Activated CD4-positive, alpha-beta T cell treated with anti-CD3 and anti-CD28 coated beads, Interleukin-2, amount 50 U/mL, for 24 hours (primary cell): ENCODE measurements around the gene GPBP1L1.
A peak's percentile ranks its signal among the peaks of the same experiment; 100 is the strongest.
"Not testable (repeated sequence)": the region's sequence is repeated elsewhere in the genome, so short reads cannot be mapped to it uniquely, and the experiment has no call there.

Experiments used
- DNase-seq, 2 donors: peaks; one replicate each; pipeline ENCODE4 v3.0.0-alpha.2; 2020; ENCODE audit warnings: low read depth in 1 of 2, low spot score in 1 of 2

The GPBP1L1 gene, protein sequence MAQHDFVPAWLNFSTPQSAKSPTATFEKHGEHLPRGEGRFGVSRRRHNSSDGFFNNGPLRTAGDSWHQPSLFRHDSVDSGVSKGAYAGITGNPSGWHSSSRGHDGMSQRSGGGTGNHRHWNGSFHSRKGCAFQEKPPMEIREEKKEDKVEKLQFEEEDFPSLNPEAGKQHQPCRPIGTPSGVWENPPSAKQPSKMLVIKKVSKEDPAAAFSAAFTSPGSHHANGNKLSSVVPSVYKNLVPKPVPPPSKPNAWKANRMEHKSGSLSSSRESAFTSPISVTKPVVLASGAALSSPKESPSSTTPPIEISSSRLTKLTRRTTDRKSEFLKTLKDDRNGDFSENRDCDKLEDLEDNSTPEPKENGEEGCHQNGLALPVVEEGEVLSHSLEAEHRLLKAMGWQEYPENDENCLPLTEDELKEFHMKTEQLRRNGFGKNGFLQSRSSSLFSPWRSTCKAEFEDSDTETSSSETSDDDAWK

DNA sequence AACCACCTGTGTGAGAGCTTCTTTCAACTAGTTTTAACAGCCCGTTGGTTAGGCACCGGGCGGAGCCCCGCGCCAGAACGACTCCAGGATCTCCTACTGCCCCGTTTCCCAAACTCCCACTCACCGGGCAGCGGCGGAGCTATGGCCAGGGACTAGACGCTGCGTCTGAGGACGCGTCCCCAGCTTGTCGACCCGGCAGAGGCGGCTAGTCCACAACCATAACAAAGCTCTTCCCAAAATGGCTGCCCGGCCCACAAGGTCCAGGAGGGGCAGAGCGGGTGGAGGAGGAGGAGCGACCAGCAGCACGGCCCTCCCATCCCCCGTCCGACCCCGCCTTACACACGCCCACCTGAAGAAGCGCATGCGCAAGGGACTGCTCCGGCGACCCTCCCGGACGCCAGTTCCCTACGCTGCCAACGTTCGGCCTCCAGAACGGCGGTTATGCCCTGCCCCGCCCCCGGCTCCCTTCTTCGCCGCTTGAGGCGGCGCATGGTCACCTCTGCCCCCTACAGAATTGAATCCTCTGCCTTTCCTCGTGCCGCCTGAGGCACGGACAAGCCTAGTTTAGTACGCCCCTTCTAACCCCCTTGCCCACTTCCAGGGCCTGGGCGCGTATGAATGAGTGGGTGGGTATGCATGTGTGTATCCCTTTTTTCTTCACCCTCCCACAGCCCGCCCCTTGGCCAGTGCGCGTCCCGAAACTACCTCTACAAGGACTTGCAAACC lies at the start of gene GPBP1L1:
TSS of gene GPBP1L1 (minus strand) at position 246 of the 726 bp plus-strand sequence. CDS start 27,446 bp downstream, outside the sequence.
- peak; percentile 97 for DNase-seq

DNA sequence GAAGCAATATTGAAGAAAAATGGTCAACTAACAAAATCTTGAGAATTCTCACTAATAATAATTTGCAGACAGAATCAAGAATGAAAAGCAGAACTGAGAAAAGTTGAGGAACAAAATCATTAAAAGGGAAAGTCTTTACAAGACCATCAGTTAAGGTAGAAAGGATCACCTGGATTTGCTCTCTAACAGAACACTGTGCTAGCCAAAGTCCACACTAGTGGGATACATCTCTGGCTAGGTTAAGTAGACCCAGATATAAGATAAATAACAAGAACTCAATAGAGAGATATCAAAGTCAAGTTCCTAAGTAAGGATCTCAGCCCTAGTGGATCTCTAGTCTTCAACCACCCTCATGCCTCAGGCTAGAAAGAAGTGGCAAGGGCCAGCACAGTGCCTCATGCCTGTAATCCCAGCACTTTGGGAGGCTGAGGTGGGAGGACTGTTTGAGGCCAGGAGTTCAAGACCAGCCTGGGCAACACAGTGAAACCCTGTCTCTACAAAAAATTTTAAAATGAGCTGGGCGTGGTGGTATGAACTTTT lies 44.5 kb upstream of the GPBP1L1 start:
- DNase-seq = no peak

DNA sequence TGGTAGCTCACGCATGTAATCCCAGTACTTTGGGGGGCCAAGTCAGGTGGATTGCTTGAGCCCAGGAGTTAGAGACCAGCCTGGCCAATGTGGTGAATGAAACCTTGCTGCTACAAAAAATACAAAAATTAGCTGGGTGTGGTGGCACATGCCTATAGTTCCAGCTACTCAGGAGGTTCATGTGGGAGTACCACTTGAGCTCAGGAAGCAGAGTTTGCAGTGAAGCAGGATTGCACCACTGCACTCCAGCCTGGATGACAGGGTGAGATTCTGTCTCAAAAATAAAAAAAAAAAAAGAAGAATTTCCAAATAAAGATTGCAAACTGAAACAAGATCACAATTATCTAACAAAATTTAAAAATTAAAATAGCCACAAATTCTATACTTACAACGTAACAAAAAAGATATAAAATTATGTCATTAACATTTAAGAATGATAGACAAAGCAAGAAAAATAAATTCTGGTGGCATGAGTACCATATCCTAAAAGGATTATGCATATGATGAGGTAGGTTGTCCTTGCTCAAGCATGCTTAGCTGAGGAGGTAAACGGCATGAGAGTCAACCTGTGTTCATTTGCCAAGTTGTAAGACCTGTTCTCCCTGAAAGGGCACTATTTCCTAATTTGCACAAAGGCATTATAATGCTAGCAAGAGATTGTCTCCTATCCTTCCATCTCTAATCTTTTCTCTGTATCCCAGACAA lies 43.9 kb upstream of the GPBP1L1 start:
- DNase-seq = no peak

DNA sequence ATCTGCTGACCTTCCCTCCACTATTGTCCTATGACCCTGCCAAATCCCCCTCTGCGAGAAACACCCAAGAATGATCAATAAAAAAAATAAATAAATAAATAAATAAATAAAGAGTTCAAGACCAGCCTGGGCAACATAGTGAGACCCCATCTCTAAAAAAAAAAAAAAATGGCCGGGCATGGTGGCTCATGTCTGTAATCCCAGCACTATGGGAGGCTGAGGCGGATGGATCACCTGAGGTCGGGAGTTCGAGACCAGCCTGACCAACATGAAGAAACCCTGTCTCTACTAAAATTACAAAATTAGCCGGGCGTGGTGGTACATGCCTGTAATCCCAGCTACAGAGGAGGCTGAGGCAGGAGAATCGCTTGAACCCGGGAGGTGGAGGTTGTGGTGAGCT lies 39.7 kb upstream of the GPBP1L1 start:
- not testable (repeated sequence) for DNase-seq

DNA sequence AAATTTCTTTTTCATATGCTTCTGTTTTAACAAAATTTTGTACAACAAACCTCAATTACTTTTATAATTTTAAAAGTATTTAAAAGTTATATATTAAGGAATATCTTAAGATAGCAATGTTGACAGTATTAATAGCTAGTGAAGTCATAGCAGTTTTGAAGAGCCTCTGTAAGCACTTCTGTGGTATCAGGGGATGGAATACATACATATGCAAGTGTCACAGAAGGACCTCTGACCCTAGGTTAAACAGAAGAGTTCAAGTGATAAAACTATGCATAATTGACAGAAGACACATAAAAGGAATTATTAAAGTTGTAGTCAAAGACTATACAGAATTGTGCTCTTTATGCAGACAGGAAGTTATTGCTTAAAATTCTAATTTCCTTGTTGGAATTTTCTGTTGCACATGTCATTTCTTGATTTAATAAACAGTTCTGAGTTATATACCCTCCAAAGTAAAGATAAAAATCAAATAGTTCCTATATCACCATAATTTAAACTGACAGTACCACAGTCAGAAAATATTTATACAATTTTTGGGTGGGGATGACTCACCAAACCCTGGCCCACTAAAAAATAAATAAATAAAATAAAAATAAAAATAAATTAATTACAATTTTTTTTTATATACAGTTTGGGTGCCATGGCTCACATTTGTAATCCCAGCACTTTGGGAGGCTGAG lies 37.1 kb upstream of the GPBP1L1 start:
- no peak for DNase-seq

DNA sequence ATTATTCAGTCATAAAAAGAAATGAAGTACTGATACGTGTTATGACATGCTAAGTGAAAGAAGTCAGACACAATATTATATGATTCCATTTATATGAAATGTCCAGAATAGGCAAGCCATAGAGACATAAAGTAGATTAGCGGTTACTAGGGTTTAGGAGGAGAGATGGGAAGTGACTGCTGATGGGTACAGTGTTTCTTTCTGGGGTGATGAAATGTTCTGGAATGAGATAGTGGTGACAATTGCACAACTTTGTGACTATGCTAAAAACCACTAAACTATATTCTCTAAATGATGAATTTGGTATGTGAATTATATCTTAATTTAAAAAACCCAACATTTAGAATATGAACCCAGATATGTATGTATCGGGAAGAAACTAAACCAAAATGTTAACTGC lies 36.5 kb upstream of the GPBP1L1 start:
- DNase-seq = no peak

DNA sequence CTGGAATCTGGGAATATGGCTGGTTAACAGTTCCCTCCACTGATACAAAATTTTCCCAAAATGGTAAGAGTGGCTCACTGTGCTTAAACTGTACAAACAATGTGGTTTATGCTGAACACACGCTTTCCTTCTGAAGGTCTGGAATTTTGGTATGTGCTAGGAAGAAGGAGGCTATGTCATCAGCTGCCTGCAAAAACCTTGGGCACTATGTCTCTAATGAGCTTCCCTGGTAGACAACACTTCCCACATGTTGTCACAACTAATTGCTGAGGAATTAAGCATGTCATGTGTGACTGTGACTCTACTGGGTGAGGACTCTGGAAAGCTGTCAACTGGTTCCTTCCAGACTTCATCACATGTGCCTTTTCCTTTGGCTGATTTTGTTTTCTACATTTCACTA lies 34.9 kb upstream of the GPBP1L1 start:
- no peak for DNase-seq

DNA sequence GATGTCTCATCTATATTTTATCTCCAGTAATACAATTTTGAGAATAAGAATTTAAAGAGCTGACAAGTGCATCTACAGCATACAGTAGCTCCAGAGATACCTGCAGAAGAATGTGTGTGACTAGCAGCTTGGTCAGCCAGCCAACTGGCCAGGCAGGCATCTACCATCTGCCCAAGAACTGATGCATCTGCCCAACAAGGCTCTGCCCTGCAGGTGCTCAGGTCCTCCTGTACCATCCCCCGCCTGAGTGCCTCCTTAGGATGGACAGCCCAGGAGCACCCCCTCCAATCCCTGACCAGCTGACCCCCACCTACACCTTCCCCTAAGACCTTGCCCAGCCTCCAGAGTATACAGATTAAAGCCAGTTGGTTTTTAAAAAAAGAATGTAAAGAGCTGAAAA lies 32.0 kb upstream of the GPBP1L1 start:
- no peak for DNase-seq

DNA sequence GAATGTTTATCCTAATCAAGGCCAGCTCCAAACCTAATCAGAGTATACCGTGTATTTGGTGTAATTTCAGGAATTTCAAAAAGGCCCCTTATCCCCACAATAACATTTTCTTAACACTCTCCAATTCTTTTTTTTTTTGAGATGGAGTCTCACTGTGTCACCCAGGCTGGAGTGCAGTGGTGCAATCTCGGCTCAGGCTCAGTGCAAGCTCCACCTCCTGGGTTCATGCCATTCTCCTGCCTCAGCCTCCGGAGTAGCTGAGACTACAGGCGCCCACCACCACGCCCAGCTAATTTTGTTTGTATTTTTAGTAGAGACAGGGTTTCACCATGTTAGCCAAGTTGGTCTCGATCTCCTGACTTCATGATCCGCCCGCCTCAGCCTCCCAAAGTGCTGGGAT lies 31.1 kb upstream of the GPBP1L1 start:
- not testable (repeated sequence) for DNase-seq

DNA sequence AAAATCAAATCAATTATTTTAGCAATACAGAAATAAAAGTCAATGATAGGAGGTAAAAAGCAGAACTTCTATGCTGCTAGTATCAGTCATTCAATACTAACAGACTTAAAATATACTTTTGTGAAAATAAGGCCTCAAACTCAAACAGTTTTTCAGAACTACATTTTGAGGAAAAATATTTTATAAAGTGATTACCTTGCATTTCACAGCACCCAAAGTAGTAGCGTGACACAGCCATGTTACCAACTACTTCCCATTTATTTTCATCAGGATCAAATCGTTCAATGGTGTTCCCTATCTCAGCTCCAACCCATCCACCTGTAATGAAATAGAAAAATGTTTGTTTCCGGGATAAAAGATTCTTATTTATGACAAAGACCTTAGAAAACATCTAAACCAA lies 30.4 kb upstream of the GPBP1L1 start:
- DNase-seq = no peak

DNA sequence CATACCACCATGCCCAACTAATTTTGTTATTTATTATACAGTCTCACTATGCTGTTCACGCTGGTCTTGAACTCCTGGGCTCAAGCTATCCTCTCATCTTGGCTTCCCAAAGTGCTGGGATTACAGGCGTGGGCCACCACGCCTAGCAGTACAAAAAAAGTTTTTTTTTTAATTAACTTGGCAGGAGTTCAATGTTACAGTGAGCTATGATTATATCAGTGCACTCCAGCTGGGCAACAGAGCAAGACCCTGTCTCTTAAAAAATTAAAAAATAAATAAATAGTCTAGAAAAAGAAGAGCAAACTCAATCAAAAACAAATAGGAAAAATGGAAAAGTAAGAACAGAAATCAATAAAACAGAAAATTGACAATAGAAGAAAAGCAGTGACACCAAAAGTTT lies 27.4 kb upstream of the GPBP1L1 start:
- no peak for DNase-seq

DNA sequence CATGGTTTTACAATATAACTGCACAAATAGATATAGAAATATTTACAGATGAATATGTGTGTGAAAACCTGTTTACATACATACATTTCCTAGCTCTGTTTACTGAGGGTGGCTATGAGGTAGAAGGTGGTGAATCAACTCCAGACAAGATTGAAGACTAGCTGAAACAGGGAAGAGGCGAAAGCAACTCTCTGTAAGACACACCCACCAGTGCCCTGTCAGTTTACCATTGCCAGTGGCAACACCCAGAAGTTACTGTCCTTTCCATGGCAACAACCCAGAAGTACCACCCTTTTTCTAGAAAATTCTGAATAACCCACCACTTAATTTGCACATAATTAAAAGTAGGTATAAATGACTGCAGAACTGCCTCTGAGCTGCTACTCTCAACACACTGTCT lies 18.3 kb upstream of the GPBP1L1 start:
- DNase-seq = no peak

DNA sequence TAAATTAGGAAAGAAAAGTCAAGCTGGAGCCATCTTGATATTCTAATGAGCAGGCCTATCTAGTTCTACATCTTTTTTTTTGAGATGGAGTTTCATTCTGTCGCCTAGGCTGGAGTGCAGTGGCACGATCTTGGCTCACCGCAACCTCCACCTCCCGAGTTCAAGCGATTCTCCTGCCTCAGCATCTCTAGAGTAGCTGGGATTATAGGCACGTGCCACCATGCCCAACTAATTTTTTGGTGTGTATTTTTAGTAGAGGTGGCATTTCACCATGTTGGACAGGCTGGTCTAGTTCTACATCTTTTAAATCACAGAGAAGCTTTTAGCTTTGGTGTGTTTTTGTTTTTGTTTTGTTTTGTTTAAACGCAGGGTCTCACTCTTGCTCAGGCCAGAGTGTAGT lies 8.5 kb upstream of the GPBP1L1 start:
- no peak for DNase-seq

DNA sequence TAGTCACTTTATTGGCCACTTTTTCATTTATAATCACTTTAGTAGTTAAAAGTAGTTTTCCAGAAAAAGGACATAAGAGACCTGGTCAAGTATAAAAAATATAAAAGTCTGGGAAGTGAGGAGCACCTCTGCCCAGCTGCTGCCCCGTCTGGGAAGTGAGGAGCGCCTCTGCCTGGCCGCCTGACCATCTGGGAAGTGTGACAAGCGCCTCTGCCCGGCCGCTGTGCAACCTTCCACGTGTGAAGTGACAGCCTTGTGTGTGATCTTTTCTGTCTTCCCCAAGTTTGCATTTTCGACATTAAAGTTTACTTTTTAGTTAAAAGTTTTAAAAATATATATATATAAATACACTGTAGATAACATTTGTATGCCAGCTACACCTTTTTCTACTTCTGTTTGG lies 7.5 kb upstream of the GPBP1L1 start:
- not testable (repeated sequence) for DNase-seq

DNA sequence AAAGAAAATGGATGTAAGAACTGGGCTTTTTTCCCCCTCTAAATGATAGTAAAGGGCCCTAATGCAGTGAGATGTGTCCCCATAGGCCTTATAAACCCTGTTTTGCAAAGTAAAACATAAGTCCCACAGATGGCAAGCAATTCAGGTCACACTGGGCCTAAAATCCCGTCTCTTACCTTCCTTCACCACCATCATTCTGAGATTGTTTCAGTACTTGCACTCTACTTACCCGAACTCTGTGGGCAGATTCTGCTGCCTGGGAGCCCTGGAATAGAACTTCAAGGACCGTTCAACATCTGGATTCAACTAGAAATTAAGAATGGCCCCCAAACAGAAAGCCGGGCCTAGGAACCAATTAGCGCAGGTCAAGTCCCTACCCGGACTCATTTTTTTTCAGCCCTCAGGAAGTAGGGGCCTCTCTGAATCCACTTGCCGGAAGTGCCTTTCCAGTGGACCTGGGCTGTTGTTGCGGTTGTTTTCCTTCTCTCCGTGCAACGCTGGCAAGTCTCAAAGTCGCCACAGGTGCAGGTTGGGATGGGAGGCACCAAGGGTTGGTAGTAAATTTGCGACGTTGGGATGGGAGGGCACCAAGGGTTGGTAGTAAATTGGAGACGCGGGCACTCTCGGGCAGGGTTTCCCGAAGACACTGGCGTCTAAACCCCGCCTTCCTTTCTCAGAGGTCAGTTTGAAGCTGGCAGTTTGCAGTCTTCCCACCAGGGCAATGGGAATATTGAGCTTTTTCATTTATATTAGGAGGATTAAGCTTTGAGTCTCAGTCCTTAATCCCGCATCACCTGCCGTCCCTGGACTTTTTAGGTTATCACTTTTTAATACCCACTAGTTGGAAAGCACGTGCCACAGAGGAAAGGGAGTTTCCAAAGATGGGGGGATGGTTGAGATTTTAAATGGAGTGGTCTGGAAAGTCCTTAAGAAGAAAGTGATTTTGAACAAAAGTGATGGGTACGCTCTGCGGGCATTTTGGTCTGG lies 1.7 kb upstream of the GPBP1L1 start, which contains the start of gene TMEM69:
TSS of gene TMEM69 (plus strand) at position 428 of the 987 bp plus-strand sequence. CDS start 2,888 bp downstream, outside the sequence.
- DNase-seq = peak; percentile 65 to 81

DNA sequence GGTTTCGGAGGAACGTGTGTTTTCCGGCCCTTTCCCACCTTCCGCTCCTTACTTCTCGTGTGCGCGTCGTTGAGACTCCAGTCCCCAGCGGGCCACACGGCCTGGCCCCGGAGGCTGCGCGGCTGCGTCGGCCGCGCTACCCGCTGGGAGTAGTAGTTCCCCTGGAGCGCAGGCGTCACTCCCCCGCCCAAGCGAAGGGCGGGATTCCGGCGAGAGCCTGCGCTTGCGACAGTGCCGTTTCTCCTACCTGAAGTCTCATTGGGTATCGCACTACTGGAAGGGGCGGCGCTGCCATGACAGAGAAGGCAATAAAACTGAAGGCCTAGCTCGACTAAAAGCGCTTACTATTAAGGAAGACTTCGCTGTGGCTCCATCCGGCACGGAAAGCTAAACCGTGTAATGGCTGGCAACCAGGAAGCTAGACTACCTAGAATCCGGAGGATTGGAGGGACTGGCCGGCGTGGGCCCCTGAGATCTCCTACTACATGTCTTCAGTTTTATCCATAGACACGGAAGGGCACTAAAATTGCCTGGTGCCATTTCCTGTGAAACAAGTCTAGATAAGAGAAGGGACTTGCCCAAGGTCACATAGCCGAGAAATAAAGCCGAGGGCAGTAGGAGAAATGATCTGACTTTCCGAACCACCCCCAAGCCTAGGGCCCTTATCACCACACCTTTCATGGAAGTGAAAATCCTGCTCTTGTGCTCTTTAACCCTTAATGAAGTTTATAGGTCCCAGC lies 851 bp upstream of the GPBP1L1 start:
- peak; percentile 85 to 96 for DNase-seq

DNA sequence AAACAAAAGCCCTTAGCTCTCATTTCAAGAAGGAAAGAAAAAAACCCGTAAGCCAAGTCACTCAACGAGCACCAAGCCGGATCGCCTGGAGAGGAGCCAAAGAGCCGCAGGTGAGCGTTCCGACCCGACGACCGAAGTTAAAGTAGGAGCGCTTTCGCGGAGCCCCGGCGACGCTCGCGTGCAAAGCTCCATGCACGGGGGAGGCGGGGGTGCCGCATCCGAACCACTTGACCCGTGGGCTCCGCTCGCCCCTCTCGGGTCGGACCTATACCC lies 382 bp downstream of the GPBP1L1 start:
- DNase-seq = peak; percentile 17 to 43

DNA sequence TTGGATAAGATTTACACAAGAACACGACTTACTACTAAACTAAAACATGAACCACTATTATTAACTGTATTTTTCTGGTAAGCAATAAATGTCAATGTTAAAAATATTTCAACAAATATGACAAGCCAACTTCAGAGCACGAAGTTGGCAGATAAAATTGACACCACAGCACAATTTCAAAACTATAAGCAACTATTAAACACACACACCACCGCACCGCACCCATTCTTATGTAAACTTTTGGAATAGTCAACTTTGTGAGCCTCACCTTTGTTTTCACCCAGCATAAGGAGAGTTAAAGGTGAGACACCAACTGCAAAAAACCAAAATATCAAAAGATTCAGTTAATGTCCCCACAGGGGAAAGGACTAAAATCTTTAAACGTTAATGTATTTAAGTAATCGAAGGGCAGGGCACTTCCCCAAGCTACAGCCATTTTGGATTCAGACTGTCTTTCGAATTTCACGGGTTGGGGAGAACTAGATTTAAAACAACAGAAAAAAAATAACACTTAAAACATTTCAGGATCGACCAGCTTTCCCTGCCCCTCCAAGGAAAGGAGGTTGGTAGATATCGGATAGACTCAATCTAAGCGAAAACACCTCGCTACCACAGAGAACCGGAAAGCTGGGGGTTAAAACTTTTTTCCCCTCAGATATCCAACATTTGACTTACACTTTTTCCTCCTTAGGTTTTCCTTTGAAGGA lies 872 bp downstream of the GPBP1L1 start:
- no peak for DNase-seq
